Measurements from ENCODE around the gene ASCC3.

Gene ASCC3

DNA sequence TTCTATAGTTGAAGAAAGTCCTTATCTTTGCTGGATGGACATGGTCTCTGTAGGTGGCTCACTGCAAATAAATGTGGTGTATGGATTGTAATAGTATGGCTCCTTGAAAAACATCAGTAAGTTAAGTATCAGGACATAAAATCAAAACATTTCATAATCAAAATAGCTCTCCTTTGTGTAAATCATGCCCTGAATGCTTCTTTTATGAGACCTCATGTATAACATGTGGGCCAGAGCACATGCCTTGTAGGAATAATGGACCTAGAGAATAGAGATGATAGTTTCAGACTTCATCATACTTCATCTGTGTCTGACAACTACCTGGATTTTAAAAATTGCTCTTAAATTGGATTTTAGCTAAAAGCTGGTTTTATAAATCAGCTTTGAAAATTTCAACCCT is 159.9 kb downstream of the ASCC3 start:
- no peak for DNase-seq

DNA sequence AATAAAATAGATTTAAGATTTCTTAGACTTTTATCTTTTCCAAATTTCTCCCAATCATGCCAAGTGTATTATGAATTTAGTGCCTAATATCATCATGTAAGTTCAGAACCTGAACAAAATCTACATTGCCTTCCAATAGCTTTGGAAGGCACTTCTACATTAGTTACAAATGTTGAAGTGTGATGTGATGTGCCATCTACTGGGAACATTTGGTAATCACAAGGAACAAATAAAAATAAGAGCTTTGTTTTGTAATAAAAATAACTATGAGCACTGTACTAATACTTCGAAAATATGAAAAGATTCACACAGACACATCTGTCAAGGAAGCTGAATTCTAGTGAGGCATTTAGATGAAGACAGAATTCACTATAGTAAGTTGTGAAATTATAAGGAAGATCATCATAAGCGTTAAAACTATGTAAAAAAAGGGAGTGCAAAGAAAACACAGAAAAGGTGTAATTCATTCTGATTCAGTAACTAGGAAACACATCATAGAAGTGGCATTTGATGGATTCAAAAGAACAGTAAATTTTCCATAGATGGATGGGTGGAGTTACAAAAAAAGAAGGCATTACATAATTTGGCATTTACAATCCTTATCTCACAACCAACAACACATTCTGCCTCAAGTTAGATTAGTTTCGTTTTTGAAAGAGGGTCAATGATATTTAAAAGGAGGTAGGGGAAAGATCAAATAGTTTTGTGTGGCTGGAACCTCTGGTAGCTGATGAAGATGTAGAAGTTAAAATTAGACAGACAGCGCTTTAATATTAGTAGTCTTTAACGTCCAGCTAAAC is 161.0 kb downstream of the ASCC3 start:
- no peak for DNase-seq

DNA sequence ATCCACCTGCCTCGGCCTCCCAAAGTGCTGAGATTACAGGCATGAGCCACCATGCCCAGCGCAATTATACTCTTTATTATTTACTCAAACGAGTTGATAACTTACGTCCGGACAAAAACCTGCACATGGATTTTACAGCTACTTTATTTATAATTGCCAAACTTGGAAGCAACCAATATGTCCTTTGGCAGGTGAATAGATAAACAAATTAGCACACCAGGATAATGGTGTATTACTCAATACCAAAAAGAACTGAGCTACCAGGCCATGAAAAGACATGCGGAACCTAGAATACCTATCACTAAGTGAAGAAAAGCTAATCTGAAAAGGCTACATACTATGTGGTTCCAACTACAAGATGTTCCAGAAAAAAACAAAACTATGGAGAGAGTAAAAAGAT is 168.1 kb downstream of the ASCC3 start:
- no peak for DNase-seq

DNA sequence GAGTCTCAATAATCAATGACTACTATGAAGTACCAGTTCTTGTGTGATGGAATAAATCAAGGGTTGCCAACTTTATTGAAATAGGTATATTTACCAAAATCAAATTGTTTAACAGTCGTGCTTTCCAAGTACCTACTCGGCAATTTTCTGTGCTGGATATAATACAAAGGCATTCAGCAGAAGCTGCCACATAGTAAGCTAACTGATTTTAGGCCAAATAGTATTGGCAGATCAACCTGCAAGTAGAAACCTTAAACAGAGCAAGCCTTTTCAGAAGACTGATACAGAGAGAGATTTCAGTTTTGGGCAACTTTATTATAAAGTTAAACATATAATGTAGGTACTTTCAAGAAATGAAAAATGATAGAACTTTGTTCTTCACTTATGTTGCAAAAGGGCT is 174.6 kb downstream of the ASCC3 start:
- DNase-seq, result no peak

DNA sequence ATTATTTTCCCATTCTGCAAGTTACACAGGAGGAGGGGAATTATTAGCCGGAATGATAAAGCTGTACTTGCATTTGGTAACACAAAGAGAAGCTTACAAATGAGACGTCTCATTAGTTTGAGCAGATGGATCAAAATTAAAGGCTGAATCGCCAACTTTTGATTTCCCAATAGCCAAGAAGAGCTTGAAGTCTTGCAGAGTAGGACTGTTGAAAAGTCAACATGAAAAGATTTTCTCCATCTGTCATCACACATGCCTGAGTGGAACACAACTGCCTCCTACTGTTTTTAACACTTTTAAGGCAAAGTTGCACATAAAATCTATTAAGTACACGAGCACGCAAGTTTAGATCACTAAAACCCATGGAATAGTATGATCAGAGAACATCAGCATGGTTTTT is 176.2 kb downstream of the ASCC3 start:
- DNase-seq, result no peak

DNA sequence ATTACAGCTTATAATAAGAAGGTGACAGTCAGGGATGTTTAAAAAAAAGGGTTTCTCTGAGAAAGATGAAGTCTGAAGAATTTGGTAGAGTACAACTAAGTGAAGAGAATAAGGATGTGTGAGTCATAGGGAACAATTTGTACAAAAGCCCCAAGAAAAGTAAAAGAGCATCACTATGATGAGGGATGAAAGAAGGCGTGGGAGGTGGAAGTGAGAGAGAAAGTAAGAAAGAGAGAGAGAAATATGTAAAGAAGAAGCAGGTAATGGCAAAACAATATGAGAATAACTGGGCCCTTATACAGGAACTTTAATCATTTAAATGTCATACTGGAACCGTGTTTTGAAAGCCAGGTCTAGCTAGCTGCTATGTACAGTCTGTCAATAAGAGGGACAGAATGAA is 179.4 kb downstream of the ASCC3 start:
- DNase-seq, result no peak

DNA sequence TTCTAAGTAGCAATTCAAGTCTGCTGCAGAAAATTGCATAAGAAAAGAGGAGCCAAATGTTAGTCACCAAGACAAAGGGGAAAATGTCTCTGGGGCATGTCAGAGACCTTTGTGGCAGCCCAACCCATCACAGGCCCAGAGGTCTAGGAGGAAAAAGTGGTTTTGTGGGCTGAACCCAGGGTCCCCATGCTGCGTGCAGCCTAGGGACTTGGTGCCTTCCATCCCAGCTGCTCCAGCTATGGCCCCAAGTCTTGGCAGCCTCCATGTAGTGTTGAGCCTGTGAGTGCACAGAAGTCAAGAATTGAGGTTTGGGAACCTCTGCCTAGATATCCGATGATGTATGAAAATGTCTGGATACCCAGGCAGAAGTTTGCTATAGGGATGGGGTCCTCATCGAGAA is 181.1 kb downstream of the ASCC3 start:
- no peak for DNase-seq

DNA sequence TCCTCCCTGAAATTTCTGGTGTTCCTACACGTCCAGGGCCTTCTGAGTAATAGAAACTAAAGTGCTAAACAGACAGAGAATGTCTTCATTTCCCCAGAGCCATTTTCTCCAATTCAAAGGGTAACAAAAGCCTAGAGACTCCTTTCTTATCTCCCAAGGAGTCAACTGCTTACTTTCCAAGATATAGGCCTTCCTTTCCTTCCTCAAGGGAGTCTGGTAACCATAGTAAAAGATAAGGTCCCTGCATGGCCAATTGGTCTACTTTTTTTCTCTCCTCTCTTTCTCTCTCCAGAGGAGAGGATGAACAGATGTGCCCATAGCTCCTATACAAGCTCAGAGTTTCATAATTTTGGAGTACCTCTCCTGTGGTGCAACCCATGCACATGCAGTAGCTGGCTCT is 185.7 kb downstream of the ASCC3 start:
- no peak for DNase-seq

DNA sequence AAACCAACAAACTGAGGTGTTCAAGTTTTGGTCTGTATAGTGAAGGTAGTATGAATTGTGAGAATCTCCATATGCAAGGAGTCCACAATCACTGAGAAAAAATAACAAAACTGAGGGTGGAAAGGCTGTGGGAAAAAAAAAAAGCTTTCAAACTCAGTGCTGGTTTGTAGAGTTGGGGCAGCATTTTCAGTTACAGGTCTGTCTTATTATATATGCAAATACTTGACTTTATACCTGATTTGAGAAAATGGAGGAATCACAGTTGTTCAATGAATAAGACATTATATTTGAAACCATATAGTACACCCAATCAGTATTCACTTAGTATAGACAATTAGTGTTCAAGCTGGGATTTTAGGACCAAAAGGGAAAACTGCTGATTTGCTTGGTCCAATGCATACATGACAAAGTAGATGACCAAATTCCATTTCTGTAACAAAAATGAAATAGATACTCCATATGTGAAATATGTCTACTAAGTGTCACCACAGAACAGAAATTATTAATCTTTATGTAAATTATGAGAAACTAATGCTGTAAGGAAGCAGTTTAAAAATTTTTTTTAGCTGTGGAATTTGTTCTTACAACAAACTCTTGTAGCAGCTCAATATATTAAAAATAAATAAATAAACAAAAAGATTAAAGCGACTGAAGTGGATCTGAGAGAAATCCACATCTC is 187.7 kb downstream of the ASCC3 start:
- DNase-seq, result no peak

DNA sequence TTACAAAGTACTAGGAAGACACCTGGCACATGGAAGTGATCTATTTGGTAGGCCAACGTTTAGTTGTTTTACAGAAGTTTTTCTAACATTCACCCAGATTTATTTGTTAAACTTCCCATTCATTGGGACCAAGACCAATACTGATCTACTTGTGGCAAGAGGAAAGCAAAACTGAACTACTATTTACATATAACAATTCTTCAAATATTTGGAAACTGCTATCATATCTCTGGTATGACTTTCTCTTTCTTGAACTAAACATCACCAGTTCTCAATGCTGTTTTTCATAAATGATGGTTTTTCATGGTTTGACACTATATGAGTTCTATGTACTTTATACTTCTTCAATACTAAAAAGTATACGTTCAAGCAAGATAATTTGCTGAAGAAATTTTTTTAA is 189.2 kb downstream of the ASCC3 start:
- DNase-seq, result no peak

DNA sequence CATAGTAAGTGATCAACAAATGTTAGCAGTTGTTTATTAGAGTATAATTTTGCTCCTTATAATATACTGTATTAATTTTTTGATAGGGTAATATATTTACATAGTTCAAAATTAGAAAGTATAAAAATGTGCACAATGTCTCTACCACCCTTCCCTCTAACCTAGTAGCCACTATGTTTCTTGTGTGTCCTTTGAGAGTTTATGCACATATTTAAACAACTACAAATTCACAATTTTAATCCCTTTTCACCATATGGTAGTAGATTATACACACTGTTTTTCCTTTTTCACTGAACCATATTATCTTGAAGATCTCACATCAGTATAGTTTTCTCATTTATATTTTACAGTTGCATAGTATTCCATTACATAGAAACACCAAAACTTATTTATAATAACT is 194.9 kb downstream of the ASCC3 start:
- no peak for DNase-seq

DNA sequence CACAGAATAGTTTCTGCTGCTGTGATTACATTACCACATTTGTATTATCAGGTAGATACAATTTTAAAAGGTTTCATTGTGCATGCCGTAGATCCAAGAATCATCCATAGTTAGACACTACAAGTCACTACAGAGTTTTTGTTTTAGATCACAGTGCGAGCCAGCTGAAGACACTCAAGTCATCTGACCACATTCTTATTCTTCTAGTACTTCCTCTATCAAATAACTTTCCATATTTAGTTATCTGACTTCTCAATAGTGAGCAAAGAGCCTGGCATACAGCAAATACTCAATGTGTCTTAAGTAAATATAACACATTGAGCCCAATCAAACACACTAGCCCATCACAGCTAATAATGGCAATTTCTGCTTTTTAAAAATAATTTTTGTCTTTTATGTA is 195.4 kb downstream of the ASCC3 start:
- DNase-seq, result no peak

DNA sequence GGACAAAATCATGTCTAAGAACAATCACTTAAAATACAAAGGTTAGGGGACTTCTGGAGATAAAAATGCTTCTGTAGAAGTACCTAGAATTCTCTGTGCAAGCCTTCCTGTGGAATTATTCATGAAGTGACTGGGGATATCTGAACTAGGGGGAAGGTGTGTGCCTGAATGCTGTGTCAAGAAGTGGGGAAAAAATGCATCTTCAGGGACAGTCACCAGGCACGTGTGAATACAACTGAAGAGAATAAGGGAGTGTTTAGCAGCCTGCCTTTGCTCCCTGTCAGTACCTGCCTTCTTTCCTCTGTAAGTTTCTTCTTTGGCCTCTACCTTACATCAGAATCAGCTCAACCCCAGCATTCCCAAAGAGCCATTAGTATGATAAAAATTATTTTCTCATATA is 201.0 kb downstream of the ASCC3 start:
- DNase-seq, result no peak

DNA sequence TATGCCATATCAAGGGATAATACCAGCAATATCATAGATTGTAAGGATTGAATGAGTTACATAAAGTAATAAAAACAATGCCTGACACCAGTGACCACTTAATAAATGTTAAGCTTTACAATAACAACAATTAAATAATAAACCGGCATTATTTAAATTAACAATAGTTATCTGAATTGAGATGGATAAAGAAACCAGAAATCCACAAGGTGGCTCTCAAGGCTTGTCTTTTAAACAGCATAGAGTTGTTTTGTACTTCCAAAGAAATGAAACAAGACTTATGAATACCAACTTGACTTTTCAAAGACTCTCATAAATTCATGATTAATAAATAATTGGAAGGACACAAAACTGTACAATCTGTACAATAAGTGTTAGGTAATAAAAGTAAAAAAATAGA is 203.1 kb downstream of the ASCC3 start:
- DNase-seq, result no peak

DNA sequence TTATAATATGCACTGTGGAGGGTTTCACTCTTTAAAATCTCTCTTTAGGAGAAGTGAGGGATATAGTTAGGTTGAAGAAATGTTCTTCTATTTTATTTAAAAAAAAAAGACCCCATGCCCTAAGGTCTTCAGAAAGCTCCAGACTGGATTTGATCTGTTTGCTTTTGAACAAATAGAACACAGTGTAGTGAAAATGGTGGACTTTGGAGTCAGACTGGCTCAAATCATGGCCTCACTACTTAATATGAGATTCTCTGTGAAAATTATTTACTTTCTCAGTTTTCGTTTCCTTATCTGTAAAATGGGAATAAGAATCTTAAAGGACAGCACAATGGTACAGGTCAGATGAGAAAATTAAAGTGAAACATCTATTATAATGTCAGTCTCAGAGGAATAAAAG is 203.9 kb downstream of the ASCC3 start:
- DNase-seq, result no peak

DNA sequence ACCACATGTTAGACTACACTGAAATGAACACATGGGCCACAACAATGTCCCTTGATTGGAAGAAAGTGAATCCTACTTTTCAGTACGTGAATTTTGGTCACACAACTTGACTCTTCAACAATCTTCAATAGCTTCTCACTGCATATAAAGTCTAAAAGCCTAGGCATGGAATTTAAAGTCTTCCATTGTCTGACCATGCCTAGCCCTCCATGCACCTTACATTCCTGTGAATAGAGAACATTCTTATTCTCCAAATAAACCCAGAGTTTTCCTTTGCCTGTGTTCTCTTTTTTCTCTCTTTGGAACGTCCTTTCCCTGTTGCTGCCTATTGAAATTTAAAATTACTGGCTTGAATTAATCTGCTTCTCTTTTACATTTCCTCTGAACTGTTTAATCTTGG is 207.5 kb downstream of the ASCC3 start:
- DNase-seq, result no peak

DNA sequence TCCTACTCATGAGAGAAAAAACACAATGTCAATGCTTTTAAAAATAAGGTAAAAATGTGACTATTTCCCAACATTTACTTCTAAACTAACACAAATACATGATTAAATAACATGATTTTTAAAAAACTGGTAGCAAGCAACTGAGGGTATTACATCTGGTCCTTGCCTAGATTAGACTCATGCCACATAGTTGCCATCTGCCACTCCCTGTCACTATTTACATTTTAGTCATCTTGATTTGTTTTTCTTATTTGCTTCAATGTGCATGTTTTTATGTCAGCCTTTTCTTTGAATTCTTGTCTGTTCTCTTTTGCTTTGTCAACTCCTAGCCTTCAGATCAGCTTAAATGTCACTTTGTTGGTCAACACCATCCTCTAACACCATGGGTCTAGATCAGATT is 209.4 kb downstream of the ASCC3 start:
- DNase-seq, result no peak

DNA sequence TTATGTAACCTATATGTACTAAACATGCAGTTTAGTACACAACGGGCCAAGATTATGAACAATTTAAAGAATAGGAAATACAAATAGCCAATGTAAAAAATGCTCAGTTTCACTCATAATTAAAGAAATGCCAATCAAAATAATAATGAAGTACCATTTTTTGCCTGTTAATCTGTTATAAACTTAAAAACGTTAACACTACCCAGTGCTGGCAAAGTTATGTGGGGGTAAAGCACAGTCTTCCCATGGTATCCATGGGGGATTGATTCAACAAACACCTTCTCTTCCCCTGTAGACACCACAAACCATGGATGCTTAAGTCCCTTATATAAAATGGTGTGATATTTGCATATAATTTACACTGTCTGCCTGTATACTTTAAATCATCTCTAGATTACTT is 211.1 kb downstream of the ASCC3 start:
- DNase-seq, result no peak

DNA sequence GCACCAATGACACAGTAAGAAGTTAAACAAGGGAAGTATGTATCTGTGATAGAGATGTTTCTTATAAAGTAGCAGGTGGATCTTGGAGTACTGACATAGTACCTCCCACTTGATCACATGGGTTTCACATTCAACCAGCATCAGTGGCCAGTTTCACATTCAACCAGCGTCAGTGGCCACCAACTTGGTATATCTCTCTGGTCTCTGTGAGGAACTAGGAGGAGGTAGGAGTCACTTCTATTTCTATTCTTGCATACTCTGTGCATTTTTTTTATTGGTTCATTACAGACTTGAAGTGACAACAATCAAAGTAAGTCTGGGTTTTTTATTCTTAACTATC is 216.1 kb downstream of the ASCC3 start:
- no peak for DNase-seq

DNA sequence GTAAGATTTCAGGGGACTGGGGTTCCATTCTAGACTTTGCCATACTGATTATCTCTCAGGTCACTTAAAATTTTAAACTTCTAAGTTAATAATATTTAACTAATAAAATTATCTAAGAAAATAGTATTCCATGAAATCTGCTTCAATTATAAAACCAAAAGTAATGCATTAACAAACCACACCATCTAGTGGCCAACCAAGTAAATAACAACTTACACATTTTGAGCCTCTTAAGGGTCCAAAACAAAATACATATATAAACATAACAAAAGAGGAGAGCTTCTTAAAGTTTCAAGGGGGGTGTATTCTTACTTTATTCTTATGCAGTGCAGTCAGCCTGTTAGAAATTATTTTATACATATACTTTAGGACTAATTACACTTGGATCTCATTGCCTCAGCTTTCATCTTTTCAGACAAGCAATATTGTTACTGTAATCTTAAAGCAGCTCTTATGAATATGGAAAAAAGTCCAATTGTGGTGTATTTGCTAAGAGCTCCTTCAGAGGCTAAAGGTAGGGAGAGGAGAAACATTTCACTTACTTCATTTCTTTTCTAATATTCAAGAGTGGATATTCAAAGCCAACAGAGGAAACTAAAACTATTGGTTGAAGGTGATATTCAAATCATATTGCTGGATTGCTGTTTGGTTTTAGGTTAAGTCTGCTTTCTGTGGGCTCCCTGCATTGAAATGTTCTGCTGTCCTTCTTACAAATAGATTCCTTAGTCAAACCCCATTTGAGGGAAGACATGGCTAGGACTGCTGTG is 216.7 kb downstream of the ASCC3 start:
- DNase-seq, result no peak

DNA sequence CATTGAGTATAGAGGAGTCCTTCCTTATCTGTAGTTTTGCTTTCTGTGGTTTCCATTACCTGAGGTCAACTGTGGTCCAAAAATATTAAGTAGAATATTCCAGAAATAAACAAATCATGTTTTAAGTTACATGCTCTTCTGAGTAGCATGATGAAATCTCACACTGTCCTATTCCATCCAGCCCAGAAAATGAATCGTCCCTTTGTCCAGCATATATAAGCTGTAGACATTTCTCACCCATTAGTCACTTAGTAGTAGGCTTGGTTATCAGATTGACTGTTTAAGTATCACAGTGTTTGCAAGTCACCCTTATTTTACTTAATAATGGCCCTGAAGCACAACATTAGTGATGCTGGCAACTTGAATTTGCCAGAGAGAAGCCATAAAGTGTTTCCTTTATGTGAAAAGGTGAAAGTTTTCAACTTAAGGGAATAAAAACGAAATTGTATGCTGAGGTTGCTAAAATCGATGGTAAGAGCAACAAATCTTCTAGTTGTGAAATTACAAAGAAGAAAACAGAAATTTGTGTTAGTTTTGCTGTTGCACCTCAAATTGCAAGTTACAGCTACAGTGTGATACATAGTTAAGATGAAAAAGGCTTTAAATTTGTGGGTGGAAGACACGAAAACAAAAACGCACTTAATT is 217.8 kb downstream of the ASCC3 start:
- DNase-seq, result no peak

DNA sequence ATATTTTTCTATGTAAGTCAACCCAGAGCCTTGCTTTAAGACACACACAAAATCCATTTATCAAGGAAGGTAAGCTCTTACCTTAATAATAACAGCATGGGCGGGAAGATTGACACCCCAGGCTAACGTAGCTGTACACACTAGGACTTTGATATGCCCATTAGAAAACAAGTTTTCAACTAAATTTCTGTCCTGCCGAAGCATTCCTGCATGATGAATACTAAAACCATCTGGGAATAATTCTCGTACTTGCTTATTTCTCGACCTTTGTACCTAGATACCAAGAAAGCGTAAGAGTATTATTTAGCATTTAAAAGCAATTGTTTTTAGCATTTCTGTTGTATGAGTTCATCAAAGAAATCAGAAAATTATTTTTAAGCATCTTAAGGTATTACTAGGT is 218.9 kb downstream of the ASCC3 start:
- DNase-seq, result no peak

DNA sequence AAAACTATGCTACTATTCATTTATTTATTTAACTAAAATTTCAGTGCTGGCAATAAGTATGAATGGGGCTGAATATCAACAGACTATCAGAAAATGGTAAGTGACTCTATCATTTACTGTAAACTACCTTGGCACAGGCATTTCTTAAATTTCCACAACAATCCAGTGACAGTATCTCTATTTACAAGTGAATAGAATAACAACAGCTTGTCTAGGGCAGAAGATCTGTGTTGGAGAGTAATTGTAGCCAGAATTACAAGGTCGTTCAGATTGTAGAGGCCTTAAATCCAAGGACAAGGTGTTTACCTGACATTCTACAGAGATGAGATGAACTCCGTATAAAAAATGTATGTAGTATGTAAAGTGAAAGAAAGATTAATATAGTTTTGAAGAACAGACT is 222.6 kb downstream of the ASCC3 start:
- no peak for DNase-seq

Measured in activated effector memory CD4-positive, alpha-beta T cell treated with Interleukin-2 at 50 U/mL for 16 hours (primary cell).